ENCODE results near the gene DDX1.

DDX1 gene

DNA sequence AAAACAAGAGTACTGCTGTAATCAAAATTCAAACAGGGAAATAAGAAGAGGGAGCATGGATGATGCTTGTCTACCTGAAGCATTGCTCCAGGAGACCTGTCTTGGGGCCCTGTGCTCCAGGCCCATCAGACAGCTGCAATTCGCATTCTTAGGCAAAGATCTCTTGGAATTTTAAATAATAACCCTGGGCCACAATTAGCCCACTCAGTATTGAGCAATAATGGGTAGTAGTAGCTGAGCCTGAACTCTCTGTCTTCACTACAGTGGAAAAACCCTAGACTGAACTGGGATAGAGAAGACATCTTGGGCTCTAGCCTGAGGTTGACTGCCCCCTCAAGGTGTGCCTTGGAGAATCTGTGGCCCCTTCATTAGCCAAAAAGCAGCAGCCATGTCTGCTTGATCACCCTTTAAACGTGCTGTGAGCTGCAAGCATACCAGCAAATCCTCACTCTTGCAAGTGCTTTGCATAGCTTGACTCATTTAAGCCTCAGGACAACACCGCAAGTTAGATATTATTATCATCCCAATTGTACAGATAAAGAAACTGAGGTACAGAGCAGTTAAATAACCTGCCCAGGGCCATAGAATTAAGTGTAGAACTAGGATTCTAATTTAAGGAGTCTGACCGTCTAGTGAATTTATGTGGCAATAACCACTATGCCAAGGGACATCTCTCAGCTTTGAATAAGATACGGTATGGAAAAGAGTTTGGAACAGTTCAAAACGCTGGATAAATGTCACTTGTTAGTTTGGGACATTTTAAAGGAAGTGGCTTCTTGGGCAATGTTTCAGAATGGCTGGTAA, 69.0 kb downstream of the DDX1 start:
- TF ChIP-seq CEBPB (IDR thresholded peaks at IDR 0.05), result peak; percentile 52; the same call in 1 of the 2 replicates
- TF ChIP-seq EP300 (IDR thresholded peaks at IDR 0.05; ENCODE audit: borderline replicate concordance), result no peak

- TF ChIP-seq, protein P1, sequence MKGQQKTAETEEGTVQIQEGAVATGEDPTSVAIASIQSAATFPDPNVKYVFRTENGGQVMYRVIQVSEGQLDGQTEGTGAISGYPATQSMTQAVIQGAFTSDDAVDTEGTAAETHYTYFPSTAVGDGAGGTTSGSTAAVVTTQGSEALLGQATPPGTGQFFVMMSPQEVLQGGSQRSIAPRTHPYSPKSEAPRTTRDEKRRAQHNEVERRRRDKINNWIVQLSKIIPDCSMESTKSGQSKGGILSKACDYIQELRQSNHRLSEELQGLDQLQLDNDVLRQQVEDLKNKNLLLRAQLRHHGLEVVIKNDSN (IDR thresholded peaks at IDR 0.05), result no peak
- TF ChIP-seq TCF12 (IDR thresholded peaks at IDR 0.05; ENCODE audit: low read depth), result no peak
Measured at GRCh38 chr2:15661295-15661569, 69.6 kb downstream of the DDX1 start.

DNA sequence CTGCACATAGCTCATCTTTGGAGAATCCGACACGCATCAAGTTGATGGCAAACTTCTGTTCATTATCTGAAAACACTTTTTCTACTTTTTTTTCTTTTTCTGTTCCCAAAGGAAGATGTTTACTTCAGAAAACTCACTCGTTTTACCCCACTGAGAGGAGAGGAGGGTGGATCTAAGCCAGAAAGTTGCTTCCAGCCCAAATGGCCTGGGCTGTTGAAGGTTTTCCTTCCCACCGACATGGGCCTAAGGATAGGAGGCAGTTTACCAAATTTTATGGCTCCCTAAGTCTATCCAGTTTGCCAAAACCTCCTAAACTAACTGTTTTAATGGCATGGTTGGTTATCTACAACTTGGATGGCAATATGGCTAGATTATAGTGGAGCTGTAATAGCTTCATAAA, 70.4 kb downstream of the DDX1 start:
- TF ChIP-seq CREB1 (IDR thresholded peaks at IDR 0.05; ENCODE audit: low read depth), result no peak
- TF ChIP-seq, protein P2, sequence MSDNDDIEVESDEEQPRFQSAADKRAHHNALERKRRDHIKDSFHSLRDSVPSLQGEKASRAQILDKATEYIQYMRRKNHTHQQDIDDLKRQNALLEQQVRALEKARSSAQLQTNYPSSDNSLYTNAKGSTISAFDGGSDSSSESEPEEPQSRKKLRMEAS (IDR thresholded peaks at IDR 0.05), result no peak
- TF ChIP-seq TCF12 (IDR thresholded peaks at IDR 0.05; ENCODE audit: low read depth), result no peak
- TF ChIP-seq EGR1 (IDR thresholded peaks at IDR 0.05), result no peak
- TF ChIP-seq CEBPB (IDR thresholded peaks at IDR 0.05), result no peak

DNA sequence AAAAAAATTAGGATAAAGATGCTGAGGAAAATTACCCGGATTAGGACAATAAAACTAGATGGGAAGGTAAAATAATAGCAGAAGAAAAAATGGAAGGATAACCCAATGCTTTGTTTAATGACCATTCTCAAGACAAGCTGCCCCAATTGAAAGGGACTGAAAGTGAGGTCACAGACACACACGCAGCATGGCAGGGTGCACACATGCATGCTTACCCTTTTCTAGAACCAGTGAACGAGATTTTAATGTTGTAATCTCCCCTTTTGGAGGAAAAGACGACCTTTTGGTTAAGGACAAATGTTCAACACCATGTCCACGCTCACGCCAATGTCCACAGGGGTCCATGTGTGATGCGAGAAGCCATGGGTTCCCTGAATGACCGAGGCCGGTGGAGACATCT, 70.9 kb downstream of the DDX1 start:
- no peak for TF ChIP-seq EP300 (IDR thresholded peaks at IDR 0.05; ENCODE audit: borderline replicate concordance)
- TF ChIP-seq RAD21 (IDR thresholded peaks at IDR 0.05; ENCODE audit: low read depth), result no peak
- TF ChIP-seq ZBTB7A (IDR thresholded peaks at IDR 0.05; ENCODE audit: low read depth), result no peak
- no peak for TF ChIP-seq CREB1 (IDR thresholded peaks at IDR 0.05; ENCODE audit: low read depth)
- TF ChIP-seq YY1 (IDR thresholded peaks at IDR 0.05; ENCODE audit: low read depth), result no peak

DNA sequence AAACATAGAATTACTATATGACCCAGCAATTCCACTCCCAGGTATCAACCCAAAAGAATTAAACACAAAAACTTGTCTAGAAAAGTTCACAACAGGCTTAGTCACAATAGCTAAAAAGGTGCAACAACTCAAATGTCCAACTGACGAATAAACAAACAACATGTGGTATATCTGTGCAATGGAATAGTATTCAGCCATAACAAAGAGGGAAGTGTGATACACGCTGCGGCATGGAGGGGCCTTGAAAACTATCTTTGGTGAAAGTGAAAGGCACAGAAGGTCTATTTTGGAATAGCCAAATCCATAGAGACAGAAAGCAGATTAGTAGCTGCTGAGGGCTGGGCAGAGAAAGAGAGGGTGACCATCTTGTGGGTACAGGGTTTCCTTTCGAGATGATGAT, 72.1 kb downstream of the DDX1 start:
- TF ChIP-seq RAD21 (IDR thresholded peaks at IDR 0.05; ENCODE audit: low read depth) (no peak), EP300 (IDR thresholded peaks at IDR 0.05; ENCODE audit: borderline replicate concordance) (no peak), YY1 (IDR thresholded peaks at IDR 0.05; ENCODE audit: low read depth) (no peak), CEBPB (IDR thresholded peaks at IDR 0.05) (no peak), EGR1 (IDR thresholded peaks at IDR 0.05) (no peak), ZBTB7A (IDR thresholded peaks at IDR 0.05; ENCODE audit: low read depth) (no peak), NFIC (IDR thresholded peaks at IDR 0.05) (no peak), TAF1 (IDR thresholded peaks at IDR 0.05; ENCODE audit: low read depth) (no peak), CREB1 (IDR thresholded peaks at IDR 0.05; ENCODE audit: low read depth) (no peak), FOXM1 (IDR thresholded peaks at IDR 0.05; ENCODE audit: borderline replicate concordance, low read depth) (no peak)
- TF ChIP-seq, protein P1 (IDR thresholded peaks at IDR 0.05), result no peak
- TF ChIP-seq, protein P2 (IDR thresholded peaks at IDR 0.05), result no peak

GRCh38 chr2:15664273-15665066, 72.8 kb downstream of the DDX1 start:
- TF ChIP-seq ZBTB7A (IDR thresholded peaks at IDR 0.05; ENCODE audit: low read depth) (no peak), CREB1 (IDR thresholded peaks at IDR 0.05; ENCODE audit: low read depth) (no peak), FOXM1 (IDR thresholded peaks at IDR 0.05; ENCODE audit: borderline replicate concordance, low read depth) (no peak)

DNA sequence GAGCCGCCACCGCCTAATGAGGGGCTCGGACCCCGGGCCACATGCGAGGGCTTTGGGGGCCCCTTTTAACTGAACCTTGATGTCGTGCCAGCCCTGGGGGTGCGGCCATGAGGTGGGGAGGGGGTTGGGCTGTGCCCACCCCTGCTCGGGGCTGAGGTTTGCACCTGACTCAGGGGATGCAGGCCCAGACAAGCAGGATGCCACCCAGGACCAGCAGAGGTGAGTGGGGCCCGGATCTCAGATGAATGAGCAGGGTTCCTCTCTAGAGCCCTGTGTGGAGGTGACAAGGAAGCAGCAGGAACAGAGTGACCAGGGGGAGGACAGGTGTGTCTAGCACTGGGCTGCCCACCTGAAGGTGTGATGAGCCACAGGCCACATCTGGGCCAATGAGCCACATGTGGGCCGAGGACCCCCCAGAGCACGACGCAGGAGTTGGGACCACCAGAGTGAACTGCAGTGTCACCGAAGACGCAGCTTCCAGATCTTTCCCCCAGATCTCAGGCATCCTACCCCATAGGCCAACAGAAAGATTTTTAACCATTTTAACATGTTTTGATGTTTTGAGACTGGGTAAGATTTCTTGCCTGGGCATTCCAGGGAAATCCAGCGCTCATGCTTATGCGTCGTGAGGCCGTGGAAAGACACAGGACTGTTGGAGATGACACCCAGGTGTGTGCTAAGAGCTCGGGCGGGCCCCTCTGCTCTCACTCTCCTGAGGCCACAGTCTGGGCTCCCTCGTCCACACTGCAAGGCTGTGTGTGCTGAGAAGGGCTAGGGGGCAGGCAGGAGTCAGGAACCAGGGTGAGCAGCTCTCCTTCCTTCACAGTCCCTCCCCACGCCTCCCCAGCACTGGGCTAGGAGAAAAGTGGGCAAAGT, 73.6 kb downstream of the DDX1 start:
- TF ChIP-seq RAD21 (IDR thresholded peaks at IDR 0.05; ENCODE audit: low read depth) (peak; percentile 48), TAF1 (IDR thresholded peaks at IDR 0.05; ENCODE audit: low read depth) (no peak), FOXM1 (IDR thresholded peaks at IDR 0.05; ENCODE audit: borderline replicate concordance, low read depth) (no peak), NFIC (IDR thresholded peaks at IDR 0.05) (no peak), YY1 (IDR thresholded peaks at IDR 0.05; ENCODE audit: low read depth) (no peak), EGR1 (IDR thresholded peaks at IDR 0.05) (no peak), CEBPB (IDR thresholded peaks at IDR 0.05) (no peak)

GRCh38 chr2:15665943-15666460, 74.3 kb downstream of the DDX1 start:
- TF ChIP-seq REST (IDR thresholded peaks at IDR 0.05; ENCODE audit: low read depth) (no peak), ZBTB7A (IDR thresholded peaks at IDR 0.05; ENCODE audit: low read depth) (no peak), CREB1 (IDR thresholded peaks at IDR 0.05; ENCODE audit: low read depth) (no peak), TCF12 (IDR thresholded peaks at IDR 0.05; ENCODE audit: low read depth) (no peak), FOXM1 (IDR thresholded peaks at IDR 0.05; ENCODE audit: borderline replicate concordance, low read depth) (no peak), NFIC (IDR thresholded peaks at IDR 0.05) (no peak), CEBPB (IDR thresholded peaks at IDR 0.05) (no peak), EGR1 (IDR thresholded peaks at IDR 0.05) (no peak)
- TF ChIP-seq, protein P1 (IDR thresholded peaks at IDR 0.05), result no peak

Measured in Ishikawa (cell line).